SK-N-SH (cell line): Measurements from ENCODE around the gene NIBAN1.

Source experiments
- CTCF ChIP-seq: fragments of 200-600 bp; sonication (generic); IDR thresholded peaks from 2 replicates; pipeline ENCODE4 v1.6.1; 2017; ENCODE audit warnings: antibody characterized with exemption, mild to moderate bottlenecking, moderate library complexity
- FOXJ3 ChIP-seq: sonication (generic); formaldehyde crosslinking; IDR thresholded peaks from 2 replicates; pipeline ENCODE4 v1.5.1; 2020; ENCODE audit warnings: mild to moderate bottlenecking, missing genetic modification reagents
- PBX3 ChIP-seq: IDR thresholded peaks from 2 replicates; pipeline ENCODE4; 2012
- POLR2AphosphoS5 ChIP-seq: IDR thresholded peaks from 2 replicates; pipeline ENCODE4 v1.6.1; 2012; ENCODE audit warnings: low read depth, low read length
- REST ChIP-seq: IDR thresholded peaks from 2 replicates; pipeline ENCODE4 v1.6.1; 2012; ENCODE audit warnings: mild to moderate bottlenecking, low read depth, low read length, moderate library complexity
- TCF12 ChIP-seq: IDR thresholded peaks from 2 replicates; pipeline ENCODE4 v1.4.0; 2012

- TF ChIP-seq POLR2AphosphoS5 (no peak), CTCF (no peak), TCF12 (no peak), PBX3 (no peak), REST (no peak), FOXJ3 (CRISPR knock-in tag) (no peak)
These were observed 21.9 kb downstream of the NIBAN1 start for GRCh38 chr1:184952428-184952827.
